Measurements from ENCODE around the gene HOXA6. TPM values are rescaled to one million over a fixed set of nuclear protein-coding genes. Genes with fewer than 3 reads are reported as not detected.

Gene HOXA6
- total RNA-seq, 1 donor from 2014 or later, result not detected

DNA sequence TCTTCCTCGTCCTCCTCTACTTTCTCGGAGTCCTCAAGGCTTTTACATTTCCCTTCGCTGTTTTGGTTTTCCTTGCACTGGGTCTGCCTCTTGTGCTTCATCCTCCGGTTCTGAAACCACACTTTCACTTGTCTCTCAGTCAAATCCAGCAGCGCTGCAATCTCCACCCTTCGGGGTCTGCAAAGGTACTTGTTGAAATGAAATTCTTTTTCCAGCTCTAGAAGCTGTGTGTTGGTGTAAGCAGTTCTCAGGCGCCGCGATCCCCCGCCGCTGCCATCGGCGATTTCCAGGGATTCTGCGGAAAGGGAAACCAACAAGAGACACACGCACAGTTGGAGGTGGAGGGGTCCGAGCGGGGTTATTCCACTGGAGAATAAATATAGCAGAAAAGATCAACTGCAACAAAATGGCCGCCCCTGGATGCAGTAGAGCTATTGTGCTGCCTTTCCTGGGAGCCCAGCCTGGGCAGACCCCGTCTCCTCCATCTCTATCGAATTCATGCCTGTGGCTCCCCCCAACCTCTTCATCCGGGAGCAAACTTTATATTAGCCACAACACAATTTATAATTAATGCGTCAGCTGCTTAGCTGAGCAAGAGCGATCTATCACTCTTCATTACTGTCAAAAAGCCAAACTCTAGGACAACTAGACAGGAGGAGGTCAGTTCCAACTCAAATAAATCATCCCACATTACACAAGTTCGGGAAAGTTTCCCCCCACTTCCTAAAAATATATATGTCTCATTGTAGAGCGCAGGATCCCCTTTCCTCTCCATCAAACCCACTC, 46.2 kb downstream of the HOXA6 start:
- Mint-ChIP-seq H3K9me3 (no peaks in the 10 kb centered on the region), H3K27me3 (ENCODE audit: insufficient read depth) (peaks cover 73% of the 10 kb centered on the region), H3K36me3 (ENCODE audit: low read depth) (peaks cover 3% of the 10 kb centered on the region), H3K27ac (no peak overlapping the region), H3K4me1 (ENCODE audit: low read depth) (peaks cover 19% of the 10 kb centered on the region), H3K4me3 (no peak overlapping the region)
- DNase-seq (ENCODE audit: low spot score), result no peak
- intact Hi-C loops (cut with micrococcal nuclease), result no loop called here

DNA sequence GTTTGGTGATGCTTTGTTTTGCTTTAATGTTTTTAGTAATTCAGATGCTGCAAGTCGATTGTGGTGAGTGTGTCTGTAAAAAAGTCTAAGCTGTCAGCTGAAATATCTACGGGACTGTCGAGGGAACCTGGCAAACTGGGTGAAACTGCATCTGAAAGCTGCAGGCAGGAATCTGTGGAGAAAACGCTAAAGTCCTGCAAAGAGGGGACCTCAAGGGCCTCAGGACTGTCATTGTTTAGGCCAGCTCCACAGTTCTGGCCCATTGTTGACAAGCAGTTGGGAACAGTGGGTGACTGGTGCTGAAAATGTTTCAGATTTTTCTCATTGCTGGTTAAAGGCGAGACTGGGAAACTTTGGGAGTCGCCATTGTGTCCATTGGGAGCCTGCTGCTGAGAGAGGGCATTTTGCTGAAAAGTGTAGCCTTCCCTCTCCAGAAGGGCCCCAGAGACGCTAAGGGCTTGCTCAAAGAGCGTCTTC, 46.8 kb downstream of the HOXA6 start:
- Mint-ChIP-seq H3K4me1 (ENCODE audit: low read depth) (peaks cover 20% of the 10 kb centered on the region), H3K27ac (no peak overlapping the region), H3K27me3 (ENCODE audit: insufficient read depth) (peaks cover 74% of the 10 kb centered on the region), H3K9me3 (no peaks in the 10 kb centered on the region), H3K4me3 (no peak overlapping the region), H3K36me3 (ENCODE audit: low read depth) (peaks cover 3% of the 10 kb centered on the region)
- intact Hi-C loops (cut with micrococcal nuclease), result no loop called here
- no peak for DNase-seq (ENCODE audit: low spot score)

DNA sequence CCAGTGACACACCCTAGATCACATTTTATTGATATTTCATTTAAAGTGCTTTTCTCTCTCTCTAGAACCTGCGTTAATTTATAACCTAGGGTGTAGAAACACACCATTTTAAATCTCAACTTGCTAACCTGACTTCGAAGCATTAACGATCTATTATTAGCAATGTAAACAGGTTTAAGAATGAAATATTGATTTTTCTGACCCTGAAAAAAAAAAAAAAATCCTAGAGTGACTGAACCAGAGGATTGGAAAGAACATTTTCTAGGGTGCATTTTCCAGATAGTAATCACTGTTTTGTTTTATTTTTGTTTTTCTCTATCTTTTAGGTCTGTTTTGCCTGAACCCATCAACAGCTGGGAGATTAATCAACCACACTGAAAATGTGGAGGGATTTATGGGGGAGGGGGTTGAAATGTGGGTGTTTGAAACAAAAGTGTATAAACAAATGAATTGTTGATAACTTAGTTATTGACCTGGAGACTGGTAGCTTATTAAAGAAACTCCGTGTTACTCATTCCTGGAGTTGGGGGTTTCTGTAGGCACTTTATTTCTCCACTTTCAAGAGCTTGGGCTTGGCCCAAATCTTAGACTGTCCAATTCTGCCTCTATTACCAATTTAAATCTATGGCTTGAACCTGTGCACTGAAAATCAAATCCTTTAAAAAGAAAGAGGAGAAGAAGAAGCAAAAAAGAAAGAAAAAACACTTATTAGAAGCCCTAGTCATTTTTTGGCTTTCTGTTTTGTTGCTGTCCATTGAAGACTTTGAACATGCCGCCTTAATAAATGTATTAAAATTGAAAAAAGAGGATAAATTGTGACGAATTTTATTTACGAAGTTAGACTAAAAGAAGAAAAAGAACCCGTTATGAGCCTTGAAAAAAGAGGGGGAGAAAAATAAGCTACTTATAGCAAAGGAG, 47.9 kb downstream of the HOXA6 start:
- H3K36me3 Mint-ChIP-seq (ENCODE audit: low read depth), result peaks cover 3% of the 10 kb centered on the region
- peaks cover 26% of the 10 kb centered on the region for H3K4me1 Mint-ChIP-seq (ENCODE audit: low read depth)
- H3K9me3 Mint-ChIP-seq, result no peaks in the 10 kb centered on the region
- intact Hi-C loops (cut with micrococcal nuclease), result loop anchor here (5.0 kb wide), 3 partner anchors 53 to 143 kb away; partner anchors contain the start of genes EVX1, HOXA13 and HOXA3
- no peak for DNase-seq (ENCODE audit: low spot score)
- peaks cover 78% of the 10 kb centered on the region for H3K27me3 Mint-ChIP-seq (ENCODE audit: insufficient read depth)
- H3K4me3 Mint-ChIP-seq, result no peak overlapping the region
- no peak overlapping the region for H3K27ac Mint-ChIP-seq

DNA sequence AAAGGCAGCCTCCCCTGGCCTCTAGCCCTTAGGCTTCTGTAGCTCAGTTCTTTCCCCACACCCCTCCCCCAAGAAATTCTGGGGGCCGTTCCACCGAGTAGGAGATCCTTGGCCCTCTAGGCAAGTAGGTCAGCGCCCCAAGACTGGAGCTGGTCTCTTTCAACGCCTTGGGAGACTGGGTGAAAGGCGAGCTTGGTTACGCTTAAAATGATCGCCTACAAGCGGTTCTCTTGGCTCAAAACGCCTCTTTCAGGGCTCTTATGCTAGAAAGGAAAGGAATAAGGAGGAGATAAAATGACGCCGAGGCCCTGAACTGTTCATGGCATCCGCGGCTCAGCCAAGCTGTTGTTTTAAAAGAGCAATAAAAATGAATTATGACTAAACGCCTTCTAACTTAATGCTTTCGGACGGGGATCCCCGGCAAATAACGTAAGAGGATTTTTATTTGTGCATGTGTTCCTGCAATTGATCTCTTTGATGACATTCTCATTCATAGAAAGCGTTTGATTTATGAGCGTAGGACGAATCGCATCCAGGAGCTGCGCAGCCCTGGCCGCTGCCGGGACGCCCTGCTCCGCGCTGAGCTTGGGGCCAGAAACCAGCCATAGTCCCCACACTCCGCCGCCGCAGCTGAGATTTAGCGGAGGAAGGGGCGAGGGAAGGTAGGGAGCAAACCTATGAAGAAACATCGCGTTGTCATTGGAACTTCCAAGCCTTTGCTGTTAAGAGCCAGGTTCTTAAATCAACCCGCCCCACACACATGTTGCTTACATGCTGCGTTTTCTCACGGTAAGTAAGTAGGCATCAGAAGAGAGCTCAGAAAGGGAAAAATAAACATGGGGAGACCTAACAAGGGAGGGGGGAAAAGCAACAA, 48.8 kb downstream of the HOXA6 start:
- Mint-ChIP-seq H3K4me3 (no peak overlapping the region), H3K27ac (no peak overlapping the region), H3K9me3 (no peaks in the 10 kb centered on the region), H3K36me3 (ENCODE audit: low read depth) (peaks cover 3% of the 10 kb centered on the region), H3K4me1 (ENCODE audit: low read depth) (peaks cover 29% of the 10 kb centered on the region), H3K27me3 (ENCODE audit: insufficient read depth) (peaks cover 81% of the 10 kb centered on the region)
- no peak for DNase-seq (ENCODE audit: low spot score)
- intact Hi-C loops (cut with micrococcal nuclease), result loop anchor here (5.0 kb wide), 3 partner anchors 53 to 143 kb away; partner anchors contain the start of genes EVX1, HOXA13 and HOXA3

DNA sequence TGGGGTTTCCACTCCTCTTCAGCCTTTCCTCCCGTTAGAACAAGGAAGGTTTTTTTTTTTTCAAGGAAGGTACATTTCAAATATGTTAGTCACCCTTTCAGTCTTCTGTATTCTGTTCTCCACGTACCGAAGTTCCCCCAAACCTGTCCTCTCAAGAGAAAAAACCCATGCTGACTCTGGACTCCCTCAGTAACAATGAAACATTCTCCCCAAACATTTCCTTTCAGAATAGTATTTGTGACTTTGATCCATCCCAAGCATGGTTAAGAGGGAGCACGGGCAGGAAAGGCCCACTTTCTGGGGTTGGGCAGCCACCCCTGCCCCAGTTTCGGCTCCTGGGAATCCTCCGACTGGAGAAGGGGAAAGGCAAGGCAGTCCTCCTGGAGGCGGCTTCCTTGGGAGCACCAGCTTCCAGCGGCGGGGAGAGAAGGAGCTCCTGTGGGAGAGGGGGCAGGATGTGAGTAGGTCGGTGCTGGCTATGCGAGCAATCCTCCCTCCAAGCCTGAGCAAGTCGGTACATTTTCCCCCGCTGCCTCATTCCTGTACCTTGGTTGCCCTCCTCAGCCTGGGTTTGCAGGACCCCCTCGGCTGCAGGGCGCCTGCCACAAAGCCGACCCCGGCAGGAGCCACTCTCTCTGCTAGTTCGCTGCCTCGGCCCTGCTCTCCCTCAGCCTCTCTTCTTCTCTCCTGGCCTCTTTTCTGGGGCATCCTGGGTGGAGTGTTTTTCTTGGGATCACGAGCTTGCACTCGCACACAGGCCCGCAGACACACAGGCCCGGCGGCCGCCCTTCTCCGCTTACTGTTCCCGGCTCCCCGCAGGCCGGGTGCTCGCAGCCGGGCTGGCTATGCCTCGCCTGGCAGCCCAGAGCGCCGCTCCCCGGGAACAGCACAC, 49.6 kb downstream of the HOXA6 start:
- H3K4me1 Mint-ChIP-seq (ENCODE audit: low read depth), result peaks cover 25% of the 10 kb centered on the region

DNA sequence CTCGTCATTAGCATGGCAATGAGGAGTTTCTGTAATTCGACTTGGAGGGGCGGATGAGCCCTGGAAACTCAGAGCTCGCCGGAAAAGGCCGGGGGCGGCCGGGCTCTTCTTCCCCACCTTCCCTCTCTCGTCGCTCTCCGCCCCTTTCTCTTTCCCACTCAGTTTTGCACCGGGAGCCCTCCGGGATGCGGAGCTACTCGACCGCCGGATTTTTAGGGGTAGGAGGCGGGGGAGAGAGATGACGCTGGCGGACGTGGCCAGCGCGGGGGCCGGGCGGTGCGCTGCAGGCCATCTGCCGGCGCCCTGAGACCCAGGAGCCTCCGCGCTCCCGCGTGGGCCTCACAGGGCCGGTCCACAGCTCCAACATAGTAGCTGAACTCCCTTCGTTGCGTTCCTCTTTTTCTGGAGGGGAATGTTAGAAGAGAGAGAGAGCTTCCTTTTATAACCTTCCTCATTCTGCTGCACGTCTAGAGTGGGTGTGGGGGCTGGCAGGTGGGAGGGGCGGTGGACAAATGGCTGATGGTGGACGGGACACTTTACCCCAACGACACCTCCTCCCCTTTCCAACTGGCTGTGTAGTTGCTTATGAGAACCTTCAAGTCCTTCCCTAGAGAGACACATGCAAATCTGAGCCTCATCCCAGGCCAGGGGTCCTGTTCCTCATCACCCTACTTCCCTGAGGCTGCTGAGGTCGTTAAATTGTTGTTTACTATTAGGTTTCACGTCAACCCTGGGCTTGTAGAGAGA, 50.6 kb downstream of the HOXA6 start:
- Mint-ChIP-seq H3K27me3 (ENCODE audit: insufficient read depth) (peaks cover 76% of the 10 kb centered on the region), H3K27ac (peak overlapping the region; percentile 67), H3K4me1 (ENCODE audit: low read depth) (peaks cover 18% of the 10 kb centered on the region), H3K4me3 (peak overlapping the region; percentile 85), H3K36me3 (ENCODE audit: low read depth) (peaks cover 3% of the 10 kb centered on the region), H3K9me3 (no peaks in the 10 kb centered on the region)
- intact Hi-C loops (cut with micrococcal nuclease), result loop anchor here (2.0 to 5.0 kb wide), 7 partner anchors 38 to 1234 kb away; partner anchors contain the start of genes EVX1, HOXA13, HOXA3 and SKAP2
- no peak for DNase-seq (ENCODE audit: low spot score)

More for the DNA sequence above, 49.6 kb downstream of the HOXA6 start:
- Mint-ChIP-seq H3K27ac (no peak overlapping the region), H3K36me3 (ENCODE audit: low read depth) (peaks cover 3% of the 10 kb centered on the region), H3K27me3 (ENCODE audit: insufficient read depth) (peaks cover 76% of the 10 kb centered on the region), H3K9me3 (no peaks in the 10 kb centered on the region), H3K4me3 (peak overlapping the region; percentile 85)
- intact Hi-C loops (cut with micrococcal nuclease), result loop anchor here (2.0 to 5.0 kb wide), 7 partner anchors 37 to 1235 kb away; partner anchors contain the start of genes EVX1, HOXA13, HOXA3 and SKAP2
- no peak for DNase-seq (ENCODE audit: low spot score)

DNA sequence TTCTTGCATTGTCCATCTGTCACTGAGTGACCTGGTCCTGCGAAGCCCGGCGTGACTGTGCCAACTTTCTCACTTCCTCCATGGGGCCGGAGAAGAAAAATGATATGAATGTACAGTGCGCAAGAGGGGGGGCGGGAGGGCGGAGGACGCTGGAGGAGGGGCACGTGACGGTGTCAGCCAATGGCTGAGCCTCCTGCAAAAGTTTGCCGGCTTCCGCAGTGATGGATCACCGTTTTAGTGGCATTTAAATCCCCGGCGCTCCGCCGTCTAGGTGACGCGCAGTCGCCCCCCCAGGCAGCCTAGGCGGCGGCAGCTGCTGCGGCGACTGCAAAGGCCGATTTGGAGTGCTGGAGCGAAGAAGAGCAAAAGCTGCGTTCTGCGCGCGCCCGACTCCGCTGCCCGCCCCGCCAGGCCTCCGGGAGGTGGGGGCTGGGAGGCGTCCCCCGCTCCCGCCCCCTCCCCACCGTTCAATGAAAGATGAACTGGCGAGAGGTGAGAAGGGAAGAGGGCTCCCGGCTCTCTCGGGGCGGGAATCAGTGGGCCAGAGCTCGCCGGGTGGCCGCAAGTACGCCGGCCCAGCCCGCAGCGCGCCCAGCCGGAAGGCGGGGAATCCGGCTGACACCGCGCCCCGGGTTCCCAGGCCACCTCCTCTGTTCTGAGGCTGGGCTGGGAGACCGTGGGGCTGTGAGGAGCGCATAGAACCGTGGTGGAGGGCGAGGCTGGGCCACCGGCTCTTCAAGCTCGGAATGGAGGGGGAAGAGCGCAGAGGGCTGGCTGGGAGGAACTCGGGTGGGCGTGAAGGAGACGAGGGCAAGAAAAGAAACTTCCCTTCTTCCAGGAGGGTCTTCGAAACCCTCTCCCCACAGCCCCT, 51.4 kb downstream of the HOXA6 start, which contains the start of gene HOXA1:
HOXA1 (minus strand) TSS at position 104 of the 871 bp plus-strand sequence; CDS start at position 16, 88 bp downstream.
- Mint-ChIP-seq H3K36me3 (ENCODE audit: low read depth) (peaks cover 3% of the 10 kb centered on the region), H3K27me3 (ENCODE audit: insufficient read depth) (peaks cover 76% of the 10 kb centered on the region), H3K4me1 (ENCODE audit: low read depth) (peaks cover 18% of the 10 kb centered on the region), H3K9me3 (no peaks in the 10 kb centered on the region), H3K4me3 (peak within 1 kb of the TSS; percentile 85), H3K27ac (peak within 1 kb of the TSS; percentile 73)
- DNase-seq (ENCODE audit: low spot score), result peak; percentile 48
- intact Hi-C loops (cut with micrococcal nuclease), result loop anchor here (2.0 to 5.0 kb wide), 7 partner anchors 39 to 1233 kb away; partner anchors contain the start of genes EVX1, HOXA13, HOXA3 and SKAP2

Other genes with a start within 250 kb of the HOXA6 start
- 0.16 and 0.24 TPM in 2 replicates for gene HOXA1, start 51.8 kb downstream of the HOXA6 start, total RNA-seq
- gene HOXA2, start 45.1 kb downstream of the HOXA6 start, total RNA-seq, result not detected in 2 replicates
- not detected in 2 replicates for gene HOXA4, start 17.0 kb downstream of the HOXA6 start, total RNA-seq
- gene HOXA5, start 4.1 kb downstream of the HOXA6 start, total RNA-seq, result not detected in 2 replicates
- not detected in 2 replicates for gene HOXA3, start 4.8 kb upstream of the HOXA6 start, total RNA-seq
- not detected in 2 replicates for gene HOXA7, start 8.9 kb upstream of the HOXA6 start, total RNA-seq
- gene HOXA9, start 17.8 kb upstream of the HOXA6 start, total RNA-seq, result not detected in 2 replicates
- gene HOXA10, start 26.5 kb upstream of the HOXA6 start, total RNA-seq, result not detected in 2 replicates
- not detected in 2 replicates for gene HOXA11, start 37.5 kb upstream of the HOXA6 start, total RNA-seq
- gene HOXA13, start 52.3 kb upstream of the HOXA6 start, total RNA-seq, result not detected in 2 replicates
- not detected in 2 replicates for gene EVX1, start 95.0 kb upstream of the HOXA6 start, total RNA-seq

Measured in activated T-helper 1 cell treated with anti-CD3 and anti-CD28 coated beads, Interleukin-12 subunit alpha, Interleukin-12 subunit beta, Interleukin-2, Interleukin-4 antibody, amounts not matched to agents 30 ng/mL and 10 ng/mL and 1 ng/mL, durations not matched to agents 14 hours and 24 hours and 36 hours (primary cell).